AG08395 (cell line): ENCODE data around the gene KCNQ4.

Experiments
- DNase-seq: peaks from one replicate; pipeline ENCODE4 v3.0.0; 2012; ENCODE audit warnings: mixed read lengths, low spot score

KCNQ4 gene

DNA sequence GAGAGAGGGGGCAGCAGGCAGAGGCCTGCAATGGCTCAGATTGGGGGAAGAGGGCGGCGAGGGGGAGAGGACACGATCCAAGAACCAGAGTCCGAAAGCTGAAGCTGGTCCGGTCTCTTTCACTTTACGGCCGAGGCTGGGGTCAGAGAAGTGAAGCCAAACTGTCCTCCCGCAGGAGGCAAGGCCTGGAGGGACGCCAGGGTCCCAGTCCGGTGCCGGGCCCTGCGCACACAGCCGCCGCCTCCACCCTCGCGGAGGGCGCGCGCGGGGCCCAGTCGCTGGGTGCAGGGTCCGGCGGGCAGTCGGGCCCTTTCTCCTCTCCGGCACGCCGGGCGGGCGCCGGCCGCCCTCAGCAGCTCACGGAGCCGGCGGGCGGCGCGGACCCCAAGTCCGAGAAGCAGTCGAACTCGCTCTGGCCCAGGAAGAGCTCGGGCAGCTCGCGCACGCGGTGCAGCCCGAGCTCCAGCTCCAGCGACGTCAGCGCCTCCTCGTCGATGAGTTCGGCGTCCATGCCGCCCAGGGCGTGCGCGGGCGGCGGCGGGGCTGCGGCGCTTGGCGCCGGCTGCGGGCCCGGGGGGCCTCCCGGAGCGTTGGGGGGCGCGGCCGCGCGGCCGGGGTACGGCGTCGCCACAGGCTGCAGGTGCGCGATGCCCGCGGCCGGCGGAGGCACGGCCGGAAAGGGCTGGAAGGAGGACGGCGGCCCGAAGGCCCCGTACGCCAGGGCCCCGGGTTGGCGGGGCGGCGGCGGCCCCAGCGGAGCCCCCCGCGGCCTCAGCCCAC, 77.8 kb downstream of the KCNQ4 start:
- DNase-seq, result peak; percentile 45

DNA sequence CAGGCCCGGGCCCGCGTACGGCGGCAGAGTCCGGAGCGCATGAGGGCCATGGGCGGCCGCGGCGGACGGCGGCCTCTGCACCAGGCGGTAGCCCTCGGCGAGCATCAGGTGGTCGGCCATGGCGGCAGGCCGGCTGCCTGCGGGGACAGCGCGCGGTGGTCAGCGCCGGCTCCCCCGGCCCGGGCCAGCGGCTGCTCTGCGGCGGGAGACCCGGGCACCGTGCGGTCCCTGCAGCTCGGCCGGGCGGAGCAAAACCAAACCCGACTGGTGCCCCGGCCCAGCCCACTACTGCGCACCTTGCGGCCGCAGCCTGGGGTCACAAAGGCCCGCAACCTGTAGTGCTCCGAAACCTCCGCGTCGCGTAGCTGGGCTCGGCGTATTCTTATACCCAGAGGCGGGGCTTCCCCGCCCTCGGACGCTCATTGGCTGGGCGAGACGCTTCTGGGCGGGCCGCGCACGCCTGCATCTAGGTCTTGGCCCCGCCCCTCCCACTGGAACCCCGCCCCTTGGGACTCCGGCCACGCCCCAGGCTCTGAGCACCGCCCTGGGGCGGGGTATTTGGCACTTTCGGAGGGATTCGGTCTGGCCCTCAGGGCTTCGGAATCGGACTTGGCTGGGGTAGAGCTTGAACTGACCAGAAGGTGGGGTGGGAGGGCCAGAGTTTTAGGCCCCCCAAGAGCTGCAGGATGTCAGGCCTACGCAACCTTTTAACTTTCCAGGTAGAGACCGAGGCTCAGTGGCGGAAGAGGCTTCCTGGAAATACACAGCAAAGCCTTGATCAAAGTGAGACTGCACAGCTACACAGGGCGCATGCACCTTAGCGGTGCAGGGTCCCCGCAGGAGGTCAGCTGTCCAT, 78.6 kb downstream of the KCNQ4 start, which contains the start of gene CITED4:
TSS of gene CITED4 (minus strand) at position 356 of the 856 bp plus-strand sequence. CDS start at position 120, 236 bp downstream.
- peak; percentile 97 for DNase-seq

DNA sequence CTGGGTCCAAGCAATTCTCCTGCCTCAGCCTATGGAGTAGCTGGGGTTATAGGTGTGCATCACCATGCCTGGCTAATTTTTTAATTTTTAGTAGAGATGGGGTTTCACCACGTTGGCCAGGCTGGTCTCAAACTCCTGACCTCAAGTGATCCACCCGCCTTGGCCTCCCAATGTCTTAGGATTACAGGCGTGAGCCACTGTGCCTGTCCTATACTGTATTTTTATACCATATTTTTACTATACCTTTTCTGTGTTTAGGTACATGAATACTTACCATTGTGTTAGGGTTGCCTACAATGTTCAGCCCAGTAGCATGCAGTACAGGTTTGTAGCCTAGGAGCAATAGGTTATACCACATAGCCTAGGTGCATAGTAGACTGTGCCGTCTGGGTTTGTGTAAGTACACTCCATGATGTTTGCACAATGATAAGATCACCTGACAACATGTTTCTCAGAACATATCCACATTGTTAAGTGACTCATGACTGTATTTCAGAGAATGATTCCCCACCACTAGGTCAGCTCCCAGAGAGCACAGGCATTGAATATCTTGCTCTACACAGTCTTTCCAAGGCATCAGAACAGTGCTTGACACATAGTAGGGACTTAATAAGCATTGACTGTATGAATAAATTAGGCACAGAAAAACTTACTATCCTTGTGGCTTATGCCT, 84.6 kb downstream of the KCNQ4 start:
- no peak for DNase-seq

DNA sequence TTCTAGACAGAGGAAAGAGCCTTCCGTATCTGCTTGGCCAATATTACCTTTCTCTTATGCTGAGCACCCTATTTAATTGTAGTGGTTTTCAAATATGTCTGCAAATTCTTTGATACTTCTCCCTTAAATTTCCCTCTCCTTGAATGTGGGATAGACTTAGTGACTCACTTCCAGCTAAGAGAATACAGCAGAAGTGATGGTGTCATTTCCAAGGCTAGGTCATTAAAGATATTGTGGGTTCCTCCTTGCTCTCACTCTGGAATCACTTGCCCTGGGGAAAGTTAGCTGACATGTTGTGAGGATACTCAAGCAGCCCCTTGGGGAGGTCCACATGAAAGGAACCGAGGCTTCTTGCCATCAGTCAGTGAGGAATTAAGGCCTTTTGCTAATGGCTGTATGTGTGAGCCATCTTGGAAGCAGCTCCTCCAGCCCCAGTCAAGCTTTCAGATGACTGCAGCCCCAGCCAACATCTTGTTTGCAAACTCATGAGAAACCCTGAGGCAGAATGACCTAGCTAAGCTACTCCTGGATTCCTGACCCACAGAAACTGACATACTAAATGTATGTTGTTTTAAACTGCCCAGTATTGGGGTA, 86.6 kb downstream of the KCNQ4 start:
- no peak for DNase-seq

DNA sequence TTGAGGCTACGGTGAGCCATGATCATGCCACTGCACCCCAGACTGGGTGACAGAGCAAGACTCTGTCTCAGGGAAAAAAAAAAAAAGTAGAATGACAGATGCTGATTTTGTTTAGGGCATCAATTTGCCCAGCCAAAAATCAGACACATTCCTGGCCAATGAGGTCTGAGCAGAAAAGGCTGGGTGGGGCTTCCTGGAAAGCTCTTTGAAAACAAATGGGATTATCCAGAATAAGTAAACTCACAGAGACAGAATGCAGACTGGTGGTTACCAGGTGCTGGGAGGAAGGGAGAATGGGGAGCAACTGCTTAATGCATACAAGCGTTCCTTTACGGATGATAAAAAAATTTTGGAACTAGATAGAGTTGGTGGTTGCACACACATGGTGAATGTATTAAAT, 88.7 kb downstream of the KCNQ4 start:
- peak; percentile 37 for DNase-seq

DNA sequence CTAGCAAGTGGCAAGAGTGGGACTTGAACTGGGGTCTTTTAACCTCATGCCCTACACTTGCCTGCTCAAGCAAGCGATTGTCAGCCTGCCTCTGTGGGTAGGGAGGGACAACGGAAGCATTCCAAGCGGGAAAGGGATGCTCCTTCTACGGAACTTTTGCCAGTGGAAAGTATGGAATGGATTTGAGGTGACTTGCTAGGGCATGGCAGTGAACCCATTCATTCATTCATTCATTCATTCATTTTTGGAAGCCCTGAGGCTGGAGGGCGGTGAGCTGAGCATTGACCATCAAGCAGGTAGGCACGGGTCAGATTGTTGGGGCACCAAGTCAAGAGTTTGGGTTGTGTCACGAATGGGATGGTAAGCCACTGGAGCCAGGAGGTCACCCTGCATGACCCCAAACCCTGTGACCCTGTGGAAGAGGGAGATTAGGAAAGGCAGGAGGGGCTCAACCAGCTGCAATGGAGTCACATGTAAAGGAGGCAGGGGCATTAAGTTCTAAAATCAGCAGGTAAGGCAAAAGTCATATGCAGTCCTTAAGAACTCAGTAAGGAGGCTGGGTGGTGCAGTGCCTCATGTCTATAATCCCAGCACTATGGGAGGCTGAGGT, 90.4 kb downstream of the KCNQ4 start:
- no peak for DNase-seq

DNA sequence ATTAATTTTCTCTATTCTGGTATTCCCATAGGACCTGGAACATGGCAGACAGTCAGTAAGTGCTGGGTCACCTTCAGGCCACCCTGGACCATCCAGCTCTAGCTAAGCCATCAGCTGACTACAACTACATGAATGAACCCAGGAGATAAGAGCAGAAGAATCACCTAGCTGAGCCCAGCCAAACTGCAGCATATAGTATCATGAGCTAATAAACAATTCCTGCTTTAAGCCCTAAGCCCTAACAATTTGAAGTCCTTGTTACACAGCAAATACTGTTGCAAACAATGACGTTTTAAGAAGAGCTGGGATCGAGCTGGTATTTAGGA, 92.8 kb downstream of the KCNQ4 start:
- no peak for DNase-seq

DNA sequence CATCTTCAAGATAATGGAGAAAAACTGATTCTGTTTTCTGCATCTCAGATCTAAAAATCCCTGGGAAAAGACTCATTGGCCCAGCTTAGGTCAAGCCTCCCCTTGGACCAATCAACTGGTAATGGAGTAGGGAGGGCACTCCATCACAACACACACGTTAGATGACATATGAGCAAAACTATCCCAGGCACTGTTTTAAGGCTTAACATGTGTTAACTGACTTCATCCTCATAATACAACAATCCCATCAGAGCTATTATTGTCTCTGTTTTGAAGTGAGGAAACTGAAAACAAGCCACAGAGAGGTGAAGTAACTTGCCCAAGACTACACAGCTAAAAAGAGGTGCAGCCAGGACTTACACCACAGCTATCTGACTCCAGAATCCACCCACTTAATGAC, 93.3 kb downstream of the KCNQ4 start:
- no peak for DNase-seq

DNA sequence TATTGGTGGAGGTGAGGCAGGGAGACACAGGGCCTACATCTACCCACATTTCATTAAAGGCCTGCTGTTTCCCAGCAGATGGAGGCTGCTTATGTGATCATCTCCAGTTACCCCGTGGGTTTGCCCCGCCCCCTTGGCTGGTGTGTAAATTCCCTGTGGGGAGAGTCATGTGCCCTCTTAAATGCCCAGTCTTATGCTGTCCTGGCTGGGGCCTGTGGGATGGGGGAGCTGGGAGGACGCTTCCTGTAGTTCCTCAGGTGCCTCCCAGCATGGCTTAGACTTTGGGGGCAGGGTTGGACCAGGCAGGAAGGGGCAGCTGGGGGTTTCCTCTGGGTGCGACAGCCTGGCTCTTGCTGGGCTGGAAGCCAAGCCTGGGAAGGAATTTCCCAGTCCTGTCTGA, 94.1 kb downstream of the KCNQ4 start:
- DNase-seq, result peak; percentile 84

DNA sequence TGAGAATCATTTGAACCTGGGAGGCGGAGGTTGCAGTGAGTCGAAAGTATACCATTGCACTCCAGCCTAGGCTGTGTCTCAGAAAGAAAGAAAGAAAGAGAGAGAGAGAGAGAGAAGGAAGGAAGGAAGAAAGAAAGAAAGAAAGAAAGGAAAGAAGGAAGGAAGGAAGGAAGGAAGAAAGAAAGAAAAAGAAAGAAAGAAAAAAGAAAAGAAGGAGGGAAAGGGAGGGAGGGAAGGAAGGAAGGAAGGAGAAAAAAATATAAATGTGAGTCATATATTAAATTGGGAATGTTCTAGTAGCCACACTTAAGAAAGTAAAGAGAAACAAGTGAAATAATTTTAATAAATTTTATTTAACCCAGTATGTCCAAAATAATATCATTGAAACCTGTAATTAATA, 95.3 kb downstream of the KCNQ4 start:
- DNase-seq, result no peak

DNA sequence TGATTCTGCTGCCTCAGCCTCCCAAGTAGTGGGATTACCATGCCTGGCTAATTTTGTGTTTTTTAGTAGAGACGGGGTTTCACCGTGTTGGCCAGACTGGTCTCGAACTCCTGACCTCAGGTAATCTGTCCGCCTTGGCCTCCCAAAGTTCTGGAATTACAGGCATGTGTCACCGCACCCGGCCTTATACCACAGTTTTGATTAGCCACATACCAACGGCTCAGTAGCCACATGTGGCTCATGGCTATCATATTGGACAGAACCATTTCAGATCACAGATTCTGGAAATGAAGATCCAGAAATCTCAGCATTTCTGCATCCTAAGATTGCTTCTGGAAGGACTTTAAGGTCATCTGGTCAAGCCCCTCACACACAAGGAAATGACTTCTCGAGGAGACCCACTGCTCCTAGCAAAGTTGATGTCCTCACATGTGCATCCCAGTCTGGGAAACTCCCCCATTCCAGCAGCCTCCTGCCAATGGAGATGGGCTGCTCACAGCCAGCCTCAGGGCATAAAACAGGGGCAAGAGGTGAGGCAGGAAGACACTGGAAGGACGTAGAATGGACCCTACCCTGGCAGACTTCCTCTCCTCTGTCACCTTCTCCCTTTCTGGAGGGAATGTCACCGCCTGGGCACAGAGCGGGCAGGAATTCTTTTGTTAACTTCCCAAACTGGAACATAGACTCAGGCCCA, 96.0 kb downstream of the KCNQ4 start:
- DNase-seq, result no peak

DNA sequence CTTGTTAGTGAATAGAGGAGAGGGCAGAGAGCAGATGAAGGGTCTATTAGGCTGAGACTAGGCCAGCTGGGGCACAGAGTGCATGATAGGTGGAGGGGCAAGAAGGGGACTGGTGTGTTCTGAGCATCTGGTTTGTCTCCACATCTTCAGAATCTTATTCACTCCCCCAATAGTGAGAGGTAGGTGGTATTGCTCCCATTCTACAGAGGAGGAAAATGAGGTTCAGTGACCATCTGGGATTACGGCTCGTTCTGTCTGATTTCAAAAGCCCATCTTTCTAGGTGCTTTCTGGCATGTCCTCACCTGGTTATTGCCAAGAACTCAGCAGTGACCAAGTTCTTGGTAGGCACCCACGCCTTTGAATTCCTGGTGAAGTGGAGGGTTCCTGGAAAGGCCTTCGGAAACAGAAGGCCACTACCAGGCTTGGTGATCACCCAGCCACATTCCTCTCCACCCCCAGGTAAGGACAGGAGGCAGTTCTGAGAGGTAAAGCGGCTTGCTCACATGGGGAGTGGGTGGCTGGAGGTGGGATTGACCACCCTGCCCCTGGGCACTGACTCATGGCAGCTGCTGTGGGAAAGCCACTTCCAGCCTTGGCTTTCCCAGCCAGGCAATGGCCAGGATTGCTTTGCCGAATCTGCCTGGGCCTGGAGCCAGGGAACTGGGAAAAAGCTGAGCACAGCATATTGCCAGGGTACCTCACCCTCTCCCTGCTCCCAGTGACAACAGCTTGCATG, 97.4 kb downstream of the KCNQ4 start:
- DNase-seq, result no peak

DNA sequence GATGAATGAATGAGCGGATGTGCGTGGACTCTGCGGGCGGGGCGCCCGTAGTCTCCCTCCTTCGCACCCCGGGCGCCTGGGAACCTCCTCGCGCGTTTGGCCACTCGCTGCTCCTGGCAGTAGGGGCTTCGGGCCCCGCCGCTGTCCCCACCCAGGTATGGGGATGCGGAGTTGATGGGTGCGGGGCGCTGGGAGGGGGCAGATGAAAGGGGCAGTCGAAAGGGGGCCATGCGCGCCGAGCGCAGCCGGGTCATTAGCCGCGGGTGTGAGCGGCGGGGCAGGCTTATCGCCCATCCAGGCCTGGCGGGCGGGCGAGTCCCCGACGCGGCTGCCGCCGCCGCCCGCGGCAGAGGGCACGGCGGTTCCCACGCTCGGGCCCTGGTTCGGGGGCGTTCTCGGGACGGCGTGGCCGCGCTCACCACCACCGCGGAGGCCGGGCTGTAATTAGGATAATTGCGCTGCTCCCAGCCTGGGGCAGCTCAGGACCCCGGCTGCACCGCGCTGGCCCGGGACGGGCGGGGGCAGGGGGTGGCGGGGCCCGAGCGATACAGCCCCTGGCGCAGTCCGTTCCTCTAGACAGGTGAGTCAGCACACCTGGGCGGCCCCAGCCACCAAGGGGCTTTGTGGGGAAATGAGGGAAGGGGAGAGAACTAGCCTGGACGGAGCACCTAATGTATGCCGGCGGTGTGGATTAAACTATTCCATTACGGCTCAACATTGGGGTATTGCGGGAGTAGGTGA, 100.6 kb downstream of the KCNQ4 start:
- DNase-seq, result no peak

DNA sequence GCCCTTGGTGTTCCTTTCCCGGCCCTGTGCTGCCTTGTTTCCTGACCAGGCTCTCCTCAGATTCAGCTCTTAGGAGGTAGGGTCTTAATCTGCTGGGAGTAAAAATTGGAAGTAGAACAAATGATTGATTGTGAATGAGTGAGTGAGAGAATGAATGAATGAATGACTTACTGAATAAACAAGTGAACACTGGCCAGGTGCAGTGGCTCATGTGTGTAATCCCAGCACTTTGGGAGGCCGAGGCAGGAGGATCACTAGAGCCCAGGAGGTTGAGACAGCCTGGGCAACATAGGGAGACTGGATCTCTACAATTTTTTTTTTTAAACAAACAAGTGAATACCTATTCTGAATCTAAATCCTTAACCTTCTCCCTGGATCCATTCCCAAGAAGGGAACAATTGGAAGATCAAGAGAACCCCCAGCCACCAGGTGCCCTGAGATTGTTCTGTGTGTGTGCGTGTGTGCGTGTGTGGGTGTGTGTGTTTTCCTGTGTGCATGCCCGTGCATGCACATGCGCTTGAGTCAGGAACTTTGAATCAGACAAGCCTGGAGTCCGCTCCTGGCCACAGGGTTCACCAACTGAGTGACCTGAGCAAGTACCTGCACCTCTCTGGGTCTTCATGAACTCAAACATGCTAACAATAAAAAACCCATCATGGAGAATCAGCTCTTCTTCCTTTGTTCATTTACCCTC, 102.9 kb downstream of the KCNQ4 start:
- no peak for DNase-seq

DNA sequence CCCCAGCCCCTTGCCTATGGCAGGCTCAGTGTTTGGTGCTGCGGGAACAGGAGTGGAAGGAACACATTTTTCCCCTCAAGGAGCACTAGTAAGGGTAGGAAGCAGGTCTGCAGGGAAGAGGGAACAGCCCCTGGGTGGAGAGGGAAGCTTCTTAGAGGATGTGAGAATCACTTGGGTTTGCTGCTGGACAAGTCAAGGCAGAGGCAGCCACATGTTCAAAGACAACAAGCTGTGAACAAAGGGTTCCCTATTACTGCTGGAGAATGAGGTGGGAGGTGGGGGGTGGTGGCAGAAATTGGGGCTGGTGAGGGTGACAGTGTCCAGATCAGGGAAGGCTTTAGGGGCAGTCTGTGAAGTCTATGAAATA, 103.4 kb downstream of the KCNQ4 start:
- no peak for DNase-seq

DNA sequence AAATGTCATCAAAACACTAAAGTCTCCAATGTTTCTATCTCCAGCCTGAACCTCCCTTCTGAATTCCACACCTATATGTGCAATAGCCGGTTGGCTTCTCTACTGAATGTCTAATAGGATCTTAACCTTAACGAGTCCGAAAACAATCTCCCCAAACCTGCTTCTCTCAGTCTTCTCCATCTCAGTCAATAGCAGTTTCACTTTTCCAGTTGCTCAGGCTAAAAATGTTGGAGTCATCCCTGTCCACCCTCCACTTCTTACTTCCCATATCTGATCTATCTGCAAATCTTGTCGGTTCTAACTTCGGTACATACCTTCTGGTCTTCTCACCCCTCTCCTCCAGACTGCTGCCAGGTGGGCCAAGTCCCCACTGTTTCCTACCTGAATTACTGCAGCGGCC, 104.1 kb downstream of the KCNQ4 start:
- no peak for DNase-seq
